GM04504 (cell line): ENCODE data around the gene ZSWIM3.

Experiments
- DNase-seq: peaks from one replicate; pipeline ENCODE4 v3.0.0-alpha.2; 2012; ENCODE audit warnings: low read depth

The ZSWIM3 gene

GRCh38 chr20:45909817-45910669 lies 52.6 kb downstream of the ZSWIM3 start:
- DNase-seq, result no peak

- peak; percentile 97 for DNase-seq
Observed at GRCh38 chr20:45910670-45911485, 53.5 kb downstream of the ZSWIM3 start.

GRCh38 chr20:45911486-45912343 lies 54.3 kb downstream of the ZSWIM3 start, which contains the start of gene PLTP:
PLTP (minus strand) TSS chr20:45912155; CDS start chr20:45911452, 703 bp downstream.
- DNase-seq, result no peak

GRCh38 chr20:45912344-45912682 lies 54.9 kb downstream of the ZSWIM3 start:
- no peak for DNase-seq

GRCh38 chr20:45913116-45913515 lies 55.7 kb downstream of the ZSWIM3 start:
- DNase-seq, result no peak

GRCh38 chr20:45917790-45918141 lies 60.4 kb downstream of the ZSWIM3 start:
- DNase-seq, result no peak

- no peak for DNase-seq
Observed at GRCh38 chr20:45918182-45918737, 60.8 kb downstream of the ZSWIM3 start.

GRCh38 chr20:45918779-45919537 lies 61.5 kb downstream of the ZSWIM3 start:
- DNase-seq, result no peak

GRCh38 chr20:45919542-45920399 lies 62.4 kb downstream of the ZSWIM3 start:
- no peak for DNase-seq

GRCh38 chr20:45920462-45921336 lies 63.3 kb downstream of the ZSWIM3 start:
- DNase-seq, result no peak

GRCh38 chr20:45921337-45922189 lies 64.1 kb downstream of the ZSWIM3 start:
- no peak for DNase-seq

- no peak for DNase-seq
Observed at GRCh38 chr20:45924391-45925261, 67.2 kb downstream of the ZSWIM3 start.

GRCh38 chr20:45925821-45926506 lies 68.5 kb downstream of the ZSWIM3 start:
- DNase-seq, result no peak

GRCh38 chr20:45926731-45927070 lies 69.3 kb downstream of the ZSWIM3 start:
- no peak for DNase-seq

- DNase-seq, result no peak
Observed at GRCh38 chr20:45927071-45927878, 69.9 kb downstream of the ZSWIM3 start.
